GM21390 (cell line): Measurements from ENCODE around the gene TBC1D24.
"Not testable (repeated sequence)": the region's sequence is repeated elsewhere in the genome, so short reads cannot be mapped to it uniquely, and the experiment has no call there.

Experiments
- ATAC-seq: cut with Tn5 transposase; IDR thresholded peaks from one replicate; pipeline ENCODE4 v1.9.1; 2021; ENCODE audit not compliant: unreplicated experiment

Gene TBC1D24

GRCh38 chr16:2468233-2468724, 6.6 kb upstream of the TBC1D24 start:
- no peak for ATAC-seq

GRCh38 chr16:2468725-2469398, 6.1 kb upstream of the TBC1D24 start:
- no peak for ATAC-seq

GRCh38 chr16:2469399-2470233, 5.3 kb upstream of the TBC1D24 start:
- ATAC-seq, result no peak

DNA sequence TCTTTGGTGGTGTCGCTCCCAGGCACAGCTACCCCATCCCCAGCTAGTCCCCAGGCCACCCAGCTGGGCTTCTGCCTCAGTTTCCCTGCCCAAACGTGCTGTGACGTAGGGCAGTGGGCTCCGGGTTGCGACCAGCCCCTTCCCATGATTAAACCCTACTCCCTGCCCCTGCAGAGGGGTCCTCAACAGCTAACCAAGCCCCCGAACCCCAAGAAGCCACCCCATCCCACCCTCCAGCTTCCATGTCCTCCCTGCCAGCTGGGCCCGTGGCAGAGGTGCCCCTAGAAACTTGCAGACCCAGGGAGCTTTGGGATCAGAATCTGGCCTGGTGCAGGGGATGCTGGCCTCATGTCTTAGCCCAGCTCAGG, 4.7 kb upstream of the TBC1D24 start:
- ATAC-seq, result no peak

DNA sequence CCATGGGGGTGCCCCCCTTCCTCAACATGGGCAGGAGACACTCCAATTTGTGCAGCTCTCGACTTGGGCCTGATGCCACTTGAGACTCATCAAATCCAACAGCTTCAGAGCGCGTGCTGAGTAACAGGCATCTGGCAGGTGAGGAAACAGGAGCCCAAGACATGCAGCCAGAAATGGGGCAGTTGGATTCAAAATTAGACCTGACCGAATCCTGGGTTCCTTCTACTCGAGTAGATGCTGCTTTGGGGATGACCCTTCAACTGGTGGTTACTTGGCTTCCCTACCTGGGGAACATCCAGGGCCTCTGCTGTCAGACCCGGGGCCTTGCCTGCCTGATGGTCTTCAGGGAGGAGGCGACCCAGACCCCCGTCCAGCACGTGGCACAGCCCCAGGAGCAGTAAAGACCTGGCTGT, 4.3 kb upstream of the TBC1D24 start:
- ATAC-seq, result no peak

DNA sequence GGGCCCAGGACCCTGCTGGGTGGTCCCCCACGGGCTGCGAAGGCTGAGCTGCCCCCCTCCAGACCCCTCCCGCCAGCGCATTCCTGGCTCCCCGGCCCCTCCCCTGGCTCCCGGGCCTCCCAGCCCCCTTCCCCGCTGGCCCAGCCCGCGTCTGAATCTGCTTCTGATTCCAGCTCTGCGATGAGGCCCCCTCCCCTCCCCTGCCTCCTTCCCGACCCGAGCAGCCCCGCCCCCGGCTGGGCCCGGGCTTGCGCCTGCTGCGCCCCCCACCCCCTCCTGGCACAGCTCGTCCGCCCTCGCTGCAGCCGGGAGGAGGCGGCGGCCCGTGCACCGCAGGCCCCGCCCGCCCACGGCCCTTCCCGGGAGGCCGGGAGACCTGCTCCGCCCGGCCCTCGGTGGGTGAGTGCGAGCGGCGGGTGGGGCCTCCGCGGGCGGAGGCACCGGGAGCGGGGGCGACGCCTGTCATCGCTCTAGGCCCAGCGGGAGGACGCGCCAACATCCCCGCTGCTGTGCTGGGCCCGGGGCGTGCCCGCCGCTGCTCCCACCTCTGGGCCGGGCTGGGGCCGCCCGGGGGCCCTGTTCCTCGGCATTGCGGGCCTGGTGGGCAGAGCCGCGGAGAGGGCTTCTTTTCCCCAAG, 3.8 kb upstream of the TBC1D24 start, which contains the start of gene NTN3:
TSS of gene NTN3 (plus strand) at position 282 of the 637 bp plus-strand sequence. CDS start 405 bp downstream, outside the sequence.
- no peak for ATAC-seq

DNA sequence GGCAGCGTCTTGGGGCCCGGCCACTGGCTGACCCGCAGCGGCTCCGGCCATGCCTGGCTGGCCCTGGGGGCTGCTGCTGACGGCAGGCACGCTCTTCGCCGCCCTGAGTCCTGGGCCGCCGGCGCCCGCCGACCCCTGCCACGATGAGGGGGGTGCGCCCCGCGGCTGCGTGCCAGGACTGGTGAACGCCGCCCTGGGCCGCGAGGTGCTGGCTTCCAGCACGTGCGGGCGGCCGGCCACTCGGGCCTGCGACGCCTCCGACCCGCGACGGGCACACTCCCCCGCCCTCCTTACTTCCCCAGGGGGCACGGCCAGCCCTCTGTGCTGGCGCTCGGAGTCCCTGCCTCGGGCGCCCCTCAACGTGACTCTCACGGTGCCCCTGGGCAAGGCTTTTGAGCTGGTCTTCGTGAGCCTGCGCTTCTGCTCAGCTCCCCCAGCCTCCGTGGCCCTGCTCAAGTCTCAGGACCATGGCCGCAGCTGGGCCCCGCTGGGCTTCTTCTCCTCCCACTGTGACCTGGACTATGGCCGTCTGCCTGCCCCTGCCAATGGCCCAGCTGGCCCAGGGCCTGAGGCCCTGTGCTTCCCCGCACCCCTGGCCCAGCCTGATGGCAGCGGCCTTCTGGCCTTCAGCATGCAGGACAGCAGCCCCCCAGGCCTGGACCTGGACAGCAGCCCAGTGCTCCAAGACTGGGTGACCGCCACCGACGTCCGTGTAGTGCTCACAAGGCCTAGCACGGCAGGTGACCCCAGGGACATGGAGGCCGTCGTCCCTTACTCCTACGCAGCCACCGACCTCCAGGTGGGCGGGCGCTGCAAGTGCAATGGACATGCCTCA, 3.1 kb upstream of the TBC1D24 start:
- ATAC-seq, result no peak

GRCh38 chr16:2472488-2472864, 2.5 kb upstream of the TBC1D24 start:
- no peak for ATAC-seq

GRCh38 chr16:2472885-2473445, 2.0 kb upstream of the TBC1D24 start:
- no peak for ATAC-seq

DNA sequence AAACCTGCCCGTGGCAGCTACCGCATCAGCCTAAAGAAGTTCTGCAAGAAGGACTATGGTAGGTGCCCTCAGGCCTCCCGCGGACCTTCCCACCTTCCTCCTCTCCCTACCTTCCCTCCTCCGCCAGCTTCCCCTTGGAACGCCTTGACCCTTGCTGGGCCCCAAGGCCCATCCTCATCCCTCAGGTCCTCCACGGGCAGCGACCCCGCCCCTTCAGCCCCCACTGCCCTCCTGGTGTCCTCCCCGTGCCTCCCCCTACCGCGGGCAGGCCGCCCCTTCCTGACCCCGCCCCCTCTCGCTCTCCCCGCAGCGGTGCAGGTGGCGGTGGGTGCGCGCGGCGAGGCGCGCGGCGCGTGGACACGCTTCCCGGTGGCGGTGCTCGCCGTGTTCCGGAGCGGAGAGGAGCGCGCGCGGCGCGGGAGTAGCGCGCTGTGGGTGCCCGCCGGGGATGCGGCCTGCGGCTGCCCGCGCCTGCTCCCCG, 1.4 kb upstream of the TBC1D24 start:
- no peak for ATAC-seq

DNA sequence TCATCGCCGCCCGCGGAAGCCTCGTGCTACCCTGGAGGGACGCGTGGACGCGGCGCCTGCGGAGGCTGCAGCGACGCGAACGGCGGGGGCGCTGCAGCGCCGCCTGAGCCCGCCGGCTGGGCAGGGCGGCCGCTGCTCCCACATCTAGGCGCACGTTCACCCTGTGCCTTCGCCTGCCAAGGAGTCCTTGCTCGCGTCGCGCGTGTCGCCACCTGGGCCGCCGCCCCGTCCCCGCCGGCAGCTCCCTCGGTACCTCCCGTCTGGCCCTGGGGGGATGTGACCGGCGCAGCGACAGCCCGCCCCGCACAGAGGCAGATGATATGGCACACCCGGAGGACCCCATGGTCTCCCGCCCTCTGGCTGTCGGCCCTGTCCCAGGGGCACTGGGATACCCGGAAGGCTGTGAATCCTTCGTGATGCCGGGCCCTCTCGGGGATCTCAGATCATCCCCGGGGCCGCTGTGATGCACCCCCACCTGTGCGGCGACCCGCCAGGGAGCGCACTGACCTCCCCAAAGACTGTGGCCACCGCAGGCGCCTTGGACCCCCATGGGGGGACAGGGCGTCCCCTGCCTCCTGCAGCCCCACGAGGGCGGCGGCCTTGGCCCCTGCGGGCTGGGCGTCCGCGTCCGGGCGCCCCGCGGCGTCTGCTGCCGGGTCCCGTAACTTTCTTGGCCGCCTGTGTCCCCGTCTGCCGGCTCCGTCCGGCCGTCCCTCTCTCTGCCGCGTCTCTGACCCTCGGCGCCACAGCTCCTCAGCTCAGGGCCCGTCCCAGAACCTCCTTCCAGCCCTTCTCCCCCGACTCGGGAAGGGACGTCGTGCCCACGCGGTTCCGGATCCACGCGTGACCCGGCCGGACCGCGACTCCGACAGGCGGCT, 689 bp upstream of the TBC1D24 start:
- no peak for ATAC-seq

GRCh38 chr16:2475413-2476344, 752 bp downstream of the TBC1D24 start:
- ATAC-seq, result no peak

DNA sequence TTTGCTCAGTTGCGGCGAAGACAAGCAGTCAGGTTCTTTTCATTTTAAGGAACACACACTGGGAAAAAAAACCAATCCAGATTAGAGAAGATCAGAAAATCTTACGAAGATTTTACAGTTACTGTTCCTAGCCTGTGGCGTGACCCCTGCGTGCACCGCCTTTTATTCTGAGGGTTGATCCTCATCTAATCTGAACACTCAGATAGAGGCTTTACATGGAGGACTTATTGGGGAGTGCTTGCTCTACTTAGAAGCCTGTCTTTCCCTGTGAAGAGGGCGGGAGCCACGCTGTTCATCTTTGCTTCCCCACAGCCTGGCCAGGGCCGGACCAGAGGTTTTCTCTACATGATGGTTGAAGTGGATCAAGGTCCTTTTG, 1.4 kb downstream of the TBC1D24 start:
- ATAC-seq, result no peak

DNA sequence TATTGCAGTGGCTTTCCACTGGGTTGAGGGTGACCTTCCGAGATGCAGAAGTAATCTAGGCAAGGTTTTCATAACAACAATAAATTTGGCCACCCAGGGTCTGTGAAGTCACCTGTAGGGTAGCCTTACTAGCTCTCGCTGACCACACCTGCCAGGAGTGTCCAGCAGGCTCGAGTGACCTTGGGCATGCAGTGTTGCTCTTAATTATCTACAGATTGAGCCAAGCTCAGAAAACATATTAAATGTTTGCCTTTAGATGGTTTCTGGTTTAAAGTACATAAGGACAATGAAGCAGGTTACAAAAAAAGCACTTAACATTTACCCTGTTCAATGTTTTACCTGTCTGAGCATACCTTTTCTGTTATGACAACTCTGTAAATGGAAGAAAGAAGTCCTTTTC, 1.8 kb downstream of the TBC1D24 start:
- ATAC-seq, result no peak

DNA sequence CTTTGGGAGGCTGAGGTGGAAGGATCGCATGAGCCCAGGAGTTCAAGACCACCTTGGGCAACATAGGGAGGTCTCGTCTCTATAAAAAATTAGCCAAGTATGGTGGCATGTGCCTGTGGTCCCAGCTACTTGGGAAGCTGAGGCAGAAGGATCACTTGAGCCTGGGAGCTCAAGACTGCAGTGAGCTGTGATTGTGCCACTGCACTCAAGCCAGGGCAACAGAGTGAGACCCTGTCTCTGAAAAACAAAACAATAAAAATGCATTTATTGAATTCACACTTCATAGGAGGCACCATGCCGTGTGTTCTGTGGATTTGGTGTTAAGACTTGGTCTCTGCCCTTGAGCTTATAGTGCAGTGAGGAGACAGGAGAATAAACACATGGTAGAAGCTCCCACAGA, 2.4 kb downstream of the TBC1D24 start:
- no peak for ATAC-seq

- ATAC-seq, result no peak
Measured at GRCh38 chr16:2478279-2478678, 3.4 kb downstream of the TBC1D24 start.

DNA sequence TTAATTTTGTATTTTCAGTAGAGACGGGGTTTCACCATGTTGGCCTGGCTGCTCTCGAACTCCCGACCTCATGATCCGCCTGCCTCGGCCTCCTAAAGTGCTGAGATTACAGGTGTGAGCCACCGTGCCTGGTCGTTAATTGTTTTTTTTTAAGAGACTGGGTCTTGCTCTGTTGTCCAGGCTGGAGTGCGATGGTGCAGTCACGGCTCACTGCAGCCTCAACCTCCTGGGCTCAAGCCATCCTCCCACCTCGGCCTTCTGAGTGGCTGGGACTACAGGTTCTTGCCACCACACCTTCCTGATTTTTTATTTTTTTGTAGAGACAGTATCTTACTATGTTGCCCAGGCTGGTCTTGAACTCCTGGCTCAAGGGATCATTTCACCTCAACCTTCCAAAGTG, 5.1 kb downstream of the TBC1D24 start:
- ATAC-seq, result not testable (repeated sequence)

DNA sequence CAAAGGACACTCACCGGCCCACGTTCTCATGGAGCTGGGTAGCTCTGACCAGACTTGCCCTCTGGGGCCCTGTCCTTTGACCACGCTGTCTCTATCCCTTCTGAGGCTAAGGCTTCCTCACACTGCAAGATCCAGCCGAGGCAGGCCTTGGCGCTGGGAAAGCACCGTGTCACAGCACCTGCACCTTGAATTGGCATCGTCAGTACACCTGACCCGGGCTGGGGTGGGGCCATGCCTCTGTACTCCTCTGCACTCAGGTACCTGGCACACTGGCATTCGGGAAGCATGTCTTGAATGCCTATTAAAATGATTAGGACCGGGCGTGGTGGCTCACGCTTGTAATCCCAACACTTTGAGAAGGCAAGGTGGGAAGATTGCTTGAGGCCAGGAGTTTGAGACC, 6.0 kb downstream of the TBC1D24 start:
- no peak for ATAC-seq
